Body of pancreas (tissue), 4 donors: ENCODE measurements around the gene ODF4. TPM values are rescaled to one million over a fixed set of nuclear protein-coding genes. Genes with fewer than 3 reads are reported as not detected.

Source experiments
- ATAC-seq: fragments of 150-250 bp; one replicate; pipeline ENCODE4 v1.9.1; 2016
- DNase-seq, 4 donors: peaks; one replicate each; pipeline ENCODE4 v3.0.0-alpha.2; 2019
- H3K27ac ChIP-seq, 4 donors: fragments of 200-600 bp; sonication (generic); 1 replicate in 3 of 4; 2 replicates in 1 of 4; pipeline versions ENCODE4 v1.5.1 to v1.6.1; 2016 to 2019; ENCODE audit warnings: mild to moderate bottlenecking in 1 of 4, mixed read lengths in 1 of 4, moderate library complexity in 1 of 4
- H3K27me3 ChIP-seq, 2 donors: fragments of 200-600 bp; sonication (generic); one replicate each; pipeline ENCODE4 v1.6.0; 2016; ENCODE audit warnings: mild to moderate bottlenecking in 1 of 2
- H3K36me3 ChIP-seq, 2 donors: fragments of 200-600 bp; sonication (generic); replicated peaks in 1 of 2; 2 replicates each; pipeline ENCODE4 v1.5.1; 2016; ENCODE audit warnings: low read depth in 2 of 2; ENCODE audit not compliant: insufficient read depth in 1 of 2
- H3K4me1 ChIP-seq: fragments of 200-600 bp; sonication (generic); one replicate; pipeline ENCODE4 v1.6.0; 2016
- H3K4me3 ChIP-seq, 2 donors: fragments of 200-600 bp; sonication (generic); 1 replicate in 1 of 2; 2 replicates in 1 of 2; pipeline ENCODE4 v1.5.1; 2016 to 2019
- H3K9me3 ChIP-seq, 3 donors: fragments of 200-600 bp; sonication (generic); 1 replicate in 2 of 3; 2 replicates in 1 of 3; pipeline ENCODE4 v1.5.1; 2016
- POLR2A ChIP-seq, 3 donors: fragments of 450-650 bp; IDR thresholded peaks; one replicate each; pipeline ENCODE4 v1.6.1; 2016; ENCODE audit warnings: antibody characterized with exemption in 3 of 3, mild to moderate bottlenecking in 2 of 3
- WGBS, 2 donors: methylation state at CpG; one replicate each; pipeline ENCODE4 v1.1.5; 2017; 5-methylcytosine and 5-hydroxymethylcytosine counted together
- intact Hi-C: fragments of 100-400 bp; cut with DNase I; formaldehyde crosslinking; loops from one replicate; pipeline ENCODE4 v1.15.1; 2023
- total RNA-seq, 2 donors: library from RNA; depleted of rRNA; stranded (reverse); fragments of >200 nt; gene quantifications; one replicate each; pipeline ENCODE4 v1.1.0, GENCODE V29; 2016
- TF ChIP-seq, protein P1 (sequence below), 7 experiments: fragments of 450-650 bp in 4 of 7; fragments of 200-600 bp in 3 of 7; sonication (generic) in 3 of 7; IDR thresholded peaks; one replicate each; pipeline ENCODE4 v1.5.1; 2016 to 2019; ENCODE audit warnings: antibody characterized with exemption in 7 of 7

Gene ODF4
- total RNA-seq, 2 donors from 2014 or later = not detected

DNA sequence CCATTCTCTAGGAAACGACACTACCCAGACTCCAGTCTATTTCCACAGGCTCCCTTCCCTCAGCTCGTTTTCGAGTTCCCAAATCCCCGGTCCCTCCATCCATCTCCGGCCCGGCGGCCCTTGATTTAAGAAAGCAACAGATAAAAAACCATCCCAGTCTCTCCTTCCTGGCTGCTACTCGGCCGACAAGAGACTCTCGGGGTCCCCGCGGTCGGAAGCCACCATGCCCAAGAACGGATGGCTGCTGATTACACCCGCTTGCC, 43.2 kb downstream of the ODF4 start:
- Histone ChIP-seq H3K27ac (peak overlapping the region; percentile 72 to 85 (median 82)), H3K9me3 (no peaks in the 10 kb centered on the region), H3K36me3 (peaks cover under 1 to 6% of the 10 kb centered on the region in 2 donors), H3K27me3 (no peaks in the 10 kb centered on the region), H3K4me1 (peaks cover 35% of the 10 kb centered on the region), H3K4me3 (peak overlapping the region; percentile 82 to 87)
- intact Hi-C loops = no loop called here
- DNase-seq (no peak), ATAC-seq (peak; percentile 0)
- TF ChIP-seq POLR2A (IDR thresholded peaks at IDR 0.05) = no peak
- TF ChIP-seq, protein P1, sequence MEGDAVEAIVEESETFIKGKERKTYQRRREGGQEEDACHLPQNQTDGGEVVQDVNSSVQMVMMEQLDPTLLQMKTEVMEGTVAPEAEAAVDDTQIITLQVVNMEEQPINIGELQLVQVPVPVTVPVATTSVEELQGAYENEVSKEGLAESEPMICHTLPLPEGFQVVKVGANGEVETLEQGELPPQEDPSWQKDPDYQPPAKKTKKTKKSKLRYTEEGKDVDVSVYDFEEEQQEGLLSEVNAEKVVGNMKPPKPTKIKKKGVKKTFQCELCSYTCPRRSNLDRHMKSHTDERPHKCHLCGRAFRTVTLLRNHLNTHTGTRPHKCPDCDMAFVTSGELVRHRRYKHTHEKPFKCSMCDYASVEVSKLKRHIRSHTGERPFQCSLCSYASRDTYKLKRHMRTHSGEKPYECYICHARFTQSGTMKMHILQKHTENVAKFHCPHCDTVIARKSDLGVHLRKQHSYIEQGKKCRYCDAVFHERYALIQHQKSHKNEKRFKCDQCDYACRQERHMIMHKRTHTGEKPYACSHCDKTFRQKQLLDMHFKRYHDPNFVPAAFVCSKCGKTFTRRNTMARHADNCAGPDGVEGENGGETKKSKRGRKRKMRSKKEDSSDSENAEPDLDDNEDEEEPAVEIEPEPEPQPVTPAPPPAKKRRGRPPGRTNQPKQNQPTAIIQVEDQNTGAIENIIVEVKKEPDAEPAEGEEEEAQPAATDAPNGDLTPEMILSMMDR (IDR thresholded peaks at IDR 0.05) = no peak
- 0% methylated on average over 9 to 15 of the region's 15 CpGs for whole genome bisulfite sequencing, 2 donors

DNA sequence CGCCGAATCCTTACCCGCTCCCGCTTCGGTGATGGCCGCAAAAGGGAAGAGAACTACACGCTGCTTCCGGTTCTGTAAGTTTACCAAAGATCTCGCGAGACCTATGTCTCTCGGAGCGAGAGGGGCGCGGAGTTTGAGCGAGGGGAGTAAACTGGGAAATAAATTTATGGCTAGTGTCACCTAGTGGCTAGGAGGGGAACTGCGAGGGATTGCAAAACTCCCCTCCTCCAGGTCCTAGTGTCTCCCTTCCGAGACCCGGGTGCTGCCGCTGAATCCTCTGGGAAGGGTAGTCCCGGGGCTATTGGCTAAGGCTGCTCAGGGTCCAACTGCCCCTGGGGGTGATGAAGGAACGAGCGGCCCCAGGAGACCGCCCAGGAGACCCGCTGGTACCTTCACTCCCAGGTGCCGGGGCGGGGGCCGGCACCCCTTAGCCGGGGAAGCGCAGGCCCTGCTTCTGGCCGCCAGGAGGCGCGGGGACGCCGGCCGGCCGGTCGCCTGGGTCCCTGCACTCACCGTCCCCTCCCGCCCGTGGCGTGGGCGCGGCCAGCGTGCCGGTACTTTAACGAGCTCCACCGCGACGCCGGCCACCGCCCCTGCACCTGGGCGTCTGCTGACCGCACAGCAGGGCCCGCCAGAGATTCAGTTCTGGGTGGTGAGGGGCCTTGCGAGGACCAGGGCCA, 43.6 kb downstream of the ODF4 start, which contains the start of gene RPL26:
RPL26 (minus strand) TSS at position 51 of the 680 bp plus-strand sequence. CDS start 883 bp downstream, outside the sequence.
- ATAC-seq = peak; percentile 92
- Histone ChIP-seq H3K4me1 (peaks cover 35% of the 10 kb centered on the region), H3K9me3 (no peaks in the 10 kb centered on the region), H3K36me3 (peaks cover 0 to 6% of the 10 kb centered on the region in 2 donors), H3K4me3 (peak within 1 kb of the TSS; percentile 82 to 87), H3K27ac (peak within 1 kb of the TSS; percentile 72 to 85 (median 82)), H3K27me3 (no peaks in the 10 kb centered on the region)
- peak; percentile 97 to 98 (median 98) for DNase-seq
- intact Hi-C loops = no loop called here
- TF ChIP-seq POLR2A (IDR thresholded peaks at IDR 0.05) = peak; percentile 64 to 94 (median 93)
- TF ChIP-seq, protein P1 (IDR thresholded peaks at IDR 0.05) = peak; percentile 95 to 100 (median 99)
- 0 to 1% methylated on average over 13 to 55 of the region's 55 CpGs for WGBS, 2 donors

DNA sequence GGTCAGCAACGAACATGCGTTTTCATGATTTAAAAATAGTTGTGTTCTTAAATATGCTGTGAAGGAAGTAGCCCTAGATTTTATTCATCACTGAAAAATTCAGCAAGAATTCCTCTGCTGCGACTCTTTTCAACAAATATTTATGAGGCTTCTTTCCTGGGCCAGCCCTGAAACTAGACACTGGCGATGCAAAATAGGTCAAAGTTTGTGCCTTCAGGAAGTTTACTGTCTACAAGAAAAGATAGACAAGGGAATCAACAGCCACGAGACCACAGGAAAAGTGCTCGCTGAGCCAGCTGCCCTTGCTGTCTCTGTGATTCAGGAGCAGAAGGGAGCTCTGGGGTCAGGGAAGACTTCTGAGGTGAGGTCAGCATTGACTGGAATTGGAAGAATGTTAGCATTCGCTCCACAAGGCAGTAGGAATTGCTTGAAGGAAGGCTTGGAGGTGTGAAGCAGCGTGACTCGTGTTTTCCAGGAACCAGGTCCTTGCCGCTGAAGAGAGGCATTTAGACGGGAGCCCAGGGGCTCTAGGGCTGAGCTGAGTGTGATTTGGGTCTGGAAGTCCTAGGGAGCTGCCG, 45.2 kb downstream of the ODF4 start:
- Histone ChIP-seq H3K4me3 (no peak overlapping the region), H3K27me3 (no peaks in the 10 kb centered on the region), H3K4me1 (peaks cover 31% of the 10 kb centered on the region), H3K27ac (no peak overlapping the region), H3K9me3 (no peaks in the 10 kb centered on the region), H3K36me3 (peaks cover 0 to 2% of the 10 kb centered on the region in 2 donors)
- WGBS, 2 donors = 82 to 84% methylated on average over 12 of the region's 12 CpGs
- ATAC-seq (no peak), DNase-seq (no peak)
- TF ChIP-seq, protein P1 (IDR thresholded peaks at IDR 0.05) = no peak
- TF ChIP-seq POLR2A (IDR thresholded peaks at IDR 0.05) = no peak
- intact Hi-C loops = no loop called here

DNA sequence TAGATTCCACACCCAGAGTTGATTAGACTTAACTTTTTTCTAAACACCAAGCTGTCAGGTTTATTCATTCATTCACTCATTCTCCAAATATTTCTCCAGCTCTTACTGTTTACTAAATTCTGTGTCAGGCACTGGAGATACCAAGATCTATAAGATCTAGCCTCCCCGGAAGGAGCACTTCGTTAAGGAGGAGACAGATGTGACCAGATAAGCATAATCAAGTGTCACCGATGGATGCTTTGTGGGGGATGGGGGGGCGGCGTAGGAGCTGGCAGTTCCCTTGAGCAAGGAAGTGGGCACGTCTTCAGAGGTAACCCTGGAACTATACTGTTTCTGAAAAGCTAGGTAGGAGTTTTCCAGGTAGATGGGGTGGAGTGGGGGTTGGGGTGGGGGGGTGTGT, 47.2 kb downstream of the ODF4 start:
- H3K4me3 ChIP-seq = no peak overlapping the region
- intact Hi-C loops = no loop called here
- WGBS, 2 donors = 59 to 64% methylated on average over 6 of the region's 6 CpGs
- H3K36me3 ChIP-seq = no peaks in the 10 kb centered on the region
- no peaks in the 10 kb centered on the region for H3K9me3 ChIP-seq
- H3K27ac ChIP-seq = no peak overlapping the region
- TF ChIP-seq, protein P1 (IDR thresholded peaks at IDR 0.05) = no peak
- TF ChIP-seq POLR2A (IDR thresholded peaks at IDR 0.05) = no peak
- ATAC-seq (no peak), DNase-seq (no peak)
- no peaks in the 10 kb centered on the region for H3K27me3 ChIP-seq
- peaks cover 12% of the 10 kb centered on the region for H3K4me1 ChIP-seq
